Measurements from ENCODE around the gene DPP6. TPM values are rescaled to one million over a fixed set of nuclear protein-coding genes. Genes with fewer than 3 reads are reported as not detected.

DPP6 gene
- total and polyA plus RNA-seq, 2 of the 8 experiments (the other 6 are each of a cell fraction or from before 2014, with no cell fraction given): 4.7 to 6.8 TPM

DNA sequence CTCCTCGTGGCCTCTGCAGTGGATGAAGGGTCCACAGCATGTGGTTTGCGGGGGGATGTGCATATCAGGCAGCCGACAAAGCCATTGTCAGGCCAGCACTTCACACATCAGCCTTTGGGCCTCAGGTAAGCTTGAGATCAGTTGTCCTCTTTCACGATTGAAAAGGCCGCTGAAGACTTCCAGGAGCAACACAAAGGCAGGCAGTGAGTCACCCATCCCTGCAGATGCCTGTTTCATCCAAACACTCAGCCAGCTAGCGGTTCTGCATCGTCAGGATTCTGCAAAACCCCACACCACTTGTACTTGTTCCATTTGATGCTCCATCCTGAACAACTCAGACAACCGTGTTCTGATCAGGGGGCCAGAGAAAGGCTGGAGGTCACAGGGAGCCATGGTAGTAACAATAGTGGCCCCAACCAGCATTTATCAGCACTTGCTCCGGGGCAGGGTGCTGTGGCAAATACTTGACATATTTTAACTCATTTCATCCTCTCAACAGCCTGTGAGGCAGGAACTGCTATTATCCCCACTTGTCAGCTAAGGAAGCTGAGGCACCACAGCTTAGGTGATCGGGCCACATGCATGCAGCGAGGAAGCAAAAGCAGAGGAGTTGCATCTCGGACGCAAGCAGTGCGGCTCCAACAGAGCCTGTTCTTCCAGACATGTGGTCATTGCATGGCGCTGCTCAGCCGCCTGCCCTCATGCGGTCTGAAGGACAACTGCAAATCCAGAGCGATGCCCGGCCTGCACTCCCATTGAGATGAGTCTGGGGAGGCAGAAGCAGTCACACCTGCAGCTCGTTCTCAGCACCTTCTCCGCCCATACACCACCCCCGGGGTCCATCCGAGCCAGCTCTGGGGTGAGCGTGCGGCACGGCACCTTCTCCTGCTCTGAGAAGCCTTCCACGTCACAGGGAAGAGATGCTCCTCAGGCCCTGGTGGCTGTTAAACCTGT is 805.8 kb downstream of the DPP6 start:
- H3K79me2 ChIP-seq (ENCODE audit: control insufficient read depth in 1 of 2, insufficient read depth in 2 of 2, low read length in 2 of 2): no peaks in the 10 kb centered on the region
- no peaks in the 10 kb centered on the region for H3K36me3 ChIP-seq (ENCODE audit: control insufficient read depth in 2 of 4, insufficient read depth in 4 of 4, low read length in 3 of 4)
- H4K8ac ChIP-seq (ENCODE audit: extremely low read depth, insufficient read depth, low read length): no peak overlapping the region; the same call in none of the 2 replicates
- no peak overlapping the region for H4K91ac ChIP-seq (replicated peaks; ENCODE audit: insufficient read length, low read length)
- no peaks in the 10 kb centered on the region for H3K4me1 ChIP-seq (replicated peaks in 1 of 4; ENCODE audit: control insufficient read depth in 3 of 4, insufficient read depth in 4 of 4, low read length in 3 of 4)
- CTCF ChIA-PET (ENCODE audit: partially characterized antibody): interaction anchor here (0.9 to 1.4 kb wide), 3 partner anchors 15 to 69 kb away, joined by 3 read pairs; no protein-coding TSS in a partner anchor
- no peaks in the 10 kb centered on the region for H3K23me2 ChIP-seq (ENCODE audit: low read depth, low read length)
- H2BK12ac ChIP-seq (ENCODE audit: low read depth, low read length): no peak overlapping the region
- no peak overlapping the region for H3K14ac ChIP-seq (ENCODE audit: insufficient read length)
- no peak overlapping the region for H2BK15ac ChIP-seq (ENCODE audit: low read length)
- DNase-seq (ENCODE audit: low read depth in 1 of 2, low spot score in 2 of 2) (no peak), FAIRE-seq (no peak)
- no peak overlapping the region for H3K56ac ChIP-seq (replicated peaks; ENCODE audit: insufficient read length, low read depth, low read length)
- no peak overlapping the region for H2BK20ac ChIP-seq (ENCODE audit: low read length)
- H2AFZ ChIP-seq (ENCODE audit: low read length): no peak overlapping the region
- 93% methylated on average over 27 of the region's 27 CpGs; no CpG with 5 or more reads in 1 of the 2 experiments for WGBS, 2 experiments (ENCODE audit: extremely low coverage in 1 of 2, insufficient coverage in 1 of 2, insufficient read length in 1 of 2, insufficient replicate concordance in 2 of 2, low coverage in 1 of 2, low lambda C conversion rate in 2 of 2, missing lambda C conversion rate in 1 of 2)
- H3K4me2 ChIP-seq (ENCODE audit: insufficient read depth in 1 of 2, low read depth in 2 of 2, low read length in 2 of 2): no peak overlapping the region
- no peak overlapping the region for H2BK120ac ChIP-seq (replicated peaks; ENCODE audit: low read depth, low read length)
- H3K18ac ChIP-seq (ENCODE audit: extremely low read depth, low read length): no peak overlapping the region
- H3K27me3 ChIP-seq (replicated peaks in 1 of 4; ENCODE audit: control insufficient read depth in 3 of 4, extremely low read depth in 1 of 4, insufficient read depth in 3 of 4, low read length in 3 of 4): no peaks in the 10 kb centered on the region; a peak in 1 of 7 replicates
- H2AK5ac ChIP-seq (ENCODE audit: low read depth, low read length): 0 out of 2 replicates have a peak overlapping the region, but pooled peaks have one; percentile 13
- no peak overlapping the region for H3K23ac ChIP-seq (ENCODE audit: insufficient read length)
- no peak overlapping the region for H3K4me3 ChIP-seq (ENCODE audit: extremely low read depth in 1 of 4, insufficient read depth in 2 of 4, low read depth in 3 of 4, low read length in 4 of 4)
- no peak overlapping the region for H3K27ac ChIP-seq (ENCODE audit: low read depth, low read length)
- TF ChIP-seq KDM1A (IDR thresholded peaks at IDR 0.05; ENCODE audit: borderline replicate concordance, low read length) (no peak), YY1 (IDR thresholded peaks at IDR 0.05; ENCODE audit: low read depth, low read length) (no peak), MAFK (IDR thresholded peaks at IDR 0.05; ENCODE audit: low read depth, low read length) (no peak), GABPA (IDR thresholded peaks at IDR 0.05; ENCODE audit: borderline replicate concordance, insufficient read depth, low read length) (no peak), POLR2A (IDR thresholded peaks at IDR 0.05; ENCODE audit: control extremely low read depth in 1 of 2, low read depth in 2 of 2, low read length in 2 of 2) (no peak)
- TF ChIP-seq, protein P1, sequence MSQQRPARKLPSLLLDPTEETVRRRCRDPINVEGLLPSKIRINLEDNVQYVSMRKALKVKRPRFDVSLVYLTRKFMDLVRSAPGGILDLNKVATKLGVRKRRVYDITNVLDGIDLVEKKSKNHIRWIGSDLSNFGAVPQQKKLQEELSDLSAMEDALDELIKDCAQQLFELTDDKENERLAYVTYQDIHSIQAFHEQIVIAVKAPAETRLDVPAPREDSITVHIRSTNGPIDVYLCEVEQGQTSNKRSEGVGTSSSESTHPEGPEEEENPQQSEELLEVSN (IDR thresholded peaks at IDR 0.05): no peak
- TF ChIP-seq, protein P2, sequence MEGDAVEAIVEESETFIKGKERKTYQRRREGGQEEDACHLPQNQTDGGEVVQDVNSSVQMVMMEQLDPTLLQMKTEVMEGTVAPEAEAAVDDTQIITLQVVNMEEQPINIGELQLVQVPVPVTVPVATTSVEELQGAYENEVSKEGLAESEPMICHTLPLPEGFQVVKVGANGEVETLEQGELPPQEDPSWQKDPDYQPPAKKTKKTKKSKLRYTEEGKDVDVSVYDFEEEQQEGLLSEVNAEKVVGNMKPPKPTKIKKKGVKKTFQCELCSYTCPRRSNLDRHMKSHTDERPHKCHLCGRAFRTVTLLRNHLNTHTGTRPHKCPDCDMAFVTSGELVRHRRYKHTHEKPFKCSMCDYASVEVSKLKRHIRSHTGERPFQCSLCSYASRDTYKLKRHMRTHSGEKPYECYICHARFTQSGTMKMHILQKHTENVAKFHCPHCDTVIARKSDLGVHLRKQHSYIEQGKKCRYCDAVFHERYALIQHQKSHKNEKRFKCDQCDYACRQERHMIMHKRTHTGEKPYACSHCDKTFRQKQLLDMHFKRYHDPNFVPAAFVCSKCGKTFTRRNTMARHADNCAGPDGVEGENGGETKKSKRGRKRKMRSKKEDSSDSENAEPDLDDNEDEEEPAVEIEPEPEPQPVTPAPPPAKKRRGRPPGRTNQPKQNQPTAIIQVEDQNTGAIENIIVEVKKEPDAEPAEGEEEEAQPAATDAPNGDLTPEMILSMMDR (IDR thresholded peaks at IDR 0.05; ENCODE audit: control extremely low read depth in 1 of 3, insufficient read depth in 1 of 3, low read depth in 1 of 3, low read length in 3 of 3): peak in 1 of 3 experiments; percentile 9; a peak in 1 of 4 replicates
- H2BK5ac ChIP-seq (ENCODE audit: low read depth, low read length): no peak overlapping the region
- no peaks in the 10 kb centered on the region for H3K79me1 ChIP-seq (ENCODE audit: low read depth, low read length)
- no peak overlapping the region for H3K9ac ChIP-seq (replicated peaks in 1 of 4; ENCODE audit: extremely low read depth in 1 of 4, low read depth in 3 of 4, low read length in 3 of 4)
- POLR2A ChIA-PET (ENCODE audit: partially characterized antibody): interaction anchor here (1.1 kb wide), 1 partner anchor 8 kb away, joined by 4 read pairs; no protein-coding TSS in a partner anchor
- H3K4ac ChIP-seq (replicated peaks; ENCODE audit: insufficient read length, low read depth, low read length): no peak overlapping the region
- H4K20me1 ChIP-seq (replicated peaks in 1 of 2; ENCODE audit: control insufficient read depth in 1 of 2, insufficient read depth in 2 of 2, low read length in 2 of 2): no peaks in the 10 kb centered on the region
- no peaks in the 10 kb centered on the region for H3K9me3 ChIP-seq (ENCODE audit: insufficient read depth in 2 of 2, low read depth in 1 of 2, low read length in 1 of 2)
- H4K5ac ChIP-seq (ENCODE audit: insufficient read length, low read depth, low read length): no peak overlapping the region
